HEK293T (cell line): ENCODE measurements around the gene TRIM41.
"Not testable (repeated sequence)": the region's sequence is repeated elsewhere in the genome, so short reads cannot be mapped to it uniquely, and the experiment has no call there.

ENCODE experiments used
- CTCF ChIA-PET: fragments of 350-600 bp; formaldehyde crosslinking; extraction: SDS; loops from one replicate; lab custom pipeline; 2021; ENCODE audit warnings: antibody characterized with exemption, inconsistent platforms; lab: Yijun Ruan, JAX
- POLR2A ChIA-PET: fragments of 350-600 bp; formaldehyde crosslinking; extraction: SDS; loops from one replicate; lab custom pipeline; 2020; ENCODE audit warnings: antibody characterized with exemption, inconsistent platforms; lab: Yijun Ruan, JAX
- DNase-seq: peaks from one replicate; pipeline ENCODE4 v3.0.0; 2012; ENCODE audit warnings: mixed read lengths; ENCODE audit errors: extremely low spot score
- ARNT ChIP-seq: fragments of 450-650 bp; IDR thresholded peaks from 2 replicates; pipeline ENCODE4 v1.6.1; 2017; ENCODE audit warnings: mild to moderate bottlenecking
- BHLHE40 ChIP-seq: fragments of 450-650 bp; IDR thresholded peaks from 2 replicates; pipeline ENCODE4 v1.6.1; 2016; ENCODE audit warnings: mild to moderate bottlenecking, moderate library complexity, borderline replicate concordance
- CTBP1 ChIP-seq: fragments of 450-650 bp; IDR thresholded peaks from 2 replicates; pipeline ENCODE4 v1.6.1; 2016; ENCODE audit warnings: borderline replicate concordance
- ELF4 ChIP-seq: fragments of 450-650 bp; IDR thresholded peaks from 2 replicates; pipeline ENCODE4 v1.6.1; 2017; ENCODE audit warnings: antibody characterized with exemption
- FOXK2 ChIP-seq: fragments of 450-650 bp; IDR thresholded peaks from 2 replicates; pipeline ENCODE4 v1.6.1; 2016; ENCODE audit warnings: mild to moderate bottlenecking
- FOXM1 ChIP-seq: fragments of 450-650 bp; IDR thresholded peaks from 2 replicates; pipeline ENCODE4 v1.6.1; 2017; ENCODE audit warnings: mild to moderate bottlenecking, borderline replicate concordance
- HDGF ChIP-seq: fragments of 450-650 bp; IDR thresholded peaks from 2 replicates; pipeline ENCODE4 v1.6.1; 2017; ENCODE audit warnings: antibody characterized with exemption, borderline replicate concordance
- L3MBTL2 ChIP-seq: fragments of 450-650 bp; conservative IDR thresholded peaks from 2 replicates; pipeline ENCODE4 v1.6.1; 2016; ENCODE audit warnings: mild to moderate bottlenecking
- LEF1 ChIP-seq: fragments of 450-650 bp; IDR thresholded peaks from 2 replicates; pipeline ENCODE4 v1.6.1; 2017; ENCODE audit warnings: mild to moderate bottlenecking, borderline replicate concordance
- NFRKB ChIP-seq: fragments of 450-650 bp; IDR thresholded peaks from 2 replicates; pipeline ENCODE4 v1.6.1; 2016; ENCODE audit warnings: mild to moderate bottlenecking, moderate library complexity
- SP1 ChIP-seq: fragments of 450-650 bp; IDR thresholded peaks from 2 replicates; pipeline ENCODE4 v1.6.1; 2017
- SUZ12 ChIP-seq: fragments of 450-650 bp; IDR thresholded peaks from 2 replicates; pipeline ENCODE4 v1.6.1; 2016; ENCODE audit warnings: mild to moderate bottlenecking
- TARDBP ChIP-seq: fragments of 450-650 bp; IDR thresholded peaks from 2 replicates; pipeline ENCODE4 v1.6.1; 2016
- ZNF384 ChIP-seq: fragments of 450-650 bp; IDR thresholded peaks from 2 replicates; pipeline ENCODE4 v1.6.1; 2016
- TF ChIP-seq, protein P1 (sequence below): fragments of 450-650 bp; IDR thresholded peaks from 2 replicates; pipeline ENCODE4 v1.6.1; 2016

TRIM41 gene

DNA sequence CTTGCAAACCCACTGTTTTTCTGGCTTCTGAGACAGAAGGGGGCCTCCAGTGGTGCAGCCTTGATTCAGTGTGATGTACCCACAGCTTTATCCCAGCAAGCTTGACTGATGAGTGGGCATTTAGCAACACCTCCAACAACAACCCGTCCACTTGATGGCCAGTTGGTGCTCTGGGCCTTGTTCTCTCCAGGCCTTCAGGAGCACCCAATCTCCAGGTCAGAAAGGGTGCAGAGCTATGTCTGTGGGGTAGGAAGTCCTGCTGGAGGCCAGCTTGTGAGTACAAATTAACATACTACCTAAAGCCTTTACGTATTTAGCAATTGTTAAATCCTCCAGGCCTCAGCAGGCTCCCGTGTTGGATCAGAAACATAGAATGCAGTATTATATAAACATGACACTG is 48.0 kb downstream of the TRIM41 start:
- ChIA-PET CTCF (no interaction called here), POLR2A (no interaction called here)
- no peak for DNase-seq
- TF ChIP-seq L3MBTL2: no peak
- TF ChIP-seq SUZ12: no peak
- no peak for TF ChIP-seq NFRKB
- TF ChIP-seq FOXM1: no peak
- TF ChIP-seq HDGF: no peak
- no peak for TF ChIP-seq TARDBP

GRCh38 chr5:181273433-181273744 is 50.3 kb downstream of the TRIM41 start:
- POLR2A ChIA-PET, CTCF ChIA-PET, DNase-seq: not testable (repeated sequence)

GRCh38 chr5:181280251-181280762 is 57.2 kb downstream of the TRIM41 start:
- CTCF ChIA-PET: no interaction called here
- no peak for DNase-seq
- POLR2A ChIA-PET: no interaction called here
- TF ChIP-seq SUZ12: no peak
- no peak for TF ChIP-seq ZNF384
- TF ChIP-seq L3MBTL2: no peak
- TF ChIP-seq CTBP1: no peak
- no peak for TF ChIP-seq FOXK2
- TF ChIP-seq, protein P1, sequence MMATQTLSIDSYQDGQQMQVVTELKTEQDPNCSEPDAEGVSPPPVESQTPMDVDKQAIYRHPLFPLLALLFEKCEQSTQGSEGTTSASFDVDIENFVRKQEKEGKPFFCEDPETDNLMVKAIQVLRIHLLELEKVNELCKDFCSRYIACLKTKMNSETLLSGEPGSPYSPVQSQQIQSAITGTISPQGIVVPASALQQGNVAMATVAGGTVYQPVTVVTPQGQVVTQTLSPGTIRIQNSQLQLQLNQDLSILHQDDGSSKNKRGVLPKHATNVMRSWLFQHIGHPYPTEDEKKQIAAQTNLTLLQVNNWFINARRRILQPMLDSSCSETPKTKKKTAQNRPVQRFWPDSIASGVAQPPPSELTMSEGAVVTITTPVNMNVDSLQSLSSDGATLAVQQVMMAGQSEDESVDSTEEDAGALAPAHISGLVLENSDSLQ: no peak
- TF ChIP-seq FOXM1: no peak
- TF ChIP-seq HDGF: no peak
- no peak for TF ChIP-seq SP1
- TF ChIP-seq LEF1: no peak
- no peak for TF ChIP-seq ARNT

GRCh38 chr5:181281077-181281983 is 58.2 kb downstream of the TRIM41 start:
- ChIA-PET CTCF (no interaction called here), POLR2A (no interaction called here)
- TF ChIP-seq SP1 (no peak), SUZ12 (no peak), ELF4 (no peak), ARNT (no peak), TARDBP (no peak), CTBP1 (no peak), FOXM1 (no peak), NFRKB (no peak), FOXK2 (no peak), LEF1 (no peak), ZNF384 (no peak), BHLHE40 (no peak)
- TF ChIP-seq, protein P1: no peak
- DNase-seq: no peak

- DNase-seq: no peak
- TF ChIP-seq HDGF: no peak
- no peak for TF ChIP-seq FOXM1
- no peak for TF ChIP-seq TARDBP
- TF ChIP-seq, protein P1: no peak
- TF ChIP-seq SP1: no peak
- no peak for TF ChIP-seq L3MBTL2
- TF ChIP-seq ARNT: no peak
- TF ChIP-seq FOXK2: no peak
- no peak for TF ChIP-seq NFRKB
- TF ChIP-seq LEF1: no peak
- TF ChIP-seq CTBP1: no peak
- TF ChIP-seq ELF4: no peak
- TF ChIP-seq SUZ12: no peak
- ChIA-PET CTCF (no interaction called here), POLR2A (no interaction called here)
Measured at GRCh38 chr5:181281984-181282316, 58.9 kb downstream of the TRIM41 start.

DNA sequence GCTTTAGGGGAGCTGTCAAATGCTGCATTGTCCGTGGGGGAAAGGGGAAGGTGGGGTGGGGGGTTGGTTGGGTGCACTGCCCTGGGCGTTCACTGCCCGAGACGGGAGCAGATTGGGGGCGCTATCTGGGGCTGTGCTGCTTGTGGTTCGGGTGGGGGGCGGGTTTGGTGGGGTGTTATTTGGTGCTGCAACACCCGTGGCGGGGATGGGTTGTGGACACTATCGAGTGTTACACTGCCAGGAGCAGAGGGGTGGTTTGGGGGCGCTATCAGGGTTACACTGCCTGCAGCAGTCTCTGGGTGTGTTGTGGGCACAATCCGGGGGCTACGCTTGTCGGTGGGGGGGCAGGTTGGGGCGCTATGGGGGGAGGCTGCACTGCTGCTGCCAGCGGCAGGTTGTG is 59.3 kb downstream of the TRIM41 start:
- DNase-seq, POLR2A ChIA-PET, CTCF ChIA-PET: not testable (repeated sequence)

DNA sequence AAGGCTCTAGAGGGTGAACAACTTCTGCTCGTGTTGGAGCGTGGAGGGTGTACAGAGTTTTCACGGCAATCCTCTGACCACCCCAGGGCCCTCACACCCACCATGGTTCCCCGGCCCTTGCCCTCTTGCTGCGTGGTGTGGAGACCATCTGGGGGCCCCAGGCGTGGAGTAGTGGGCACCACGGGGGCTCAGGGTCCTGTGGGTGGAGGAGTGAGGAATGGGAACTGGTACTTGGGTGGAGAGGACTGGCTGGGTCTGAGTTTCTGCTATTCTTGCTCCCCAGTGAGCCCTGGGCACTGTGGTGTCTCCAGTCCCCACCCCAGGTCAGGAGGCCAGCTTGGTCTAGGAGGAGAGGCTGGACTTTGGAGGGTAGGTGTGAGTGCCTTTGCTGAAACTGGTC is 59.8 kb downstream of the TRIM41 start:
- TF ChIP-seq SUZ12 (no peak), SP1 (no peak), HDGF (no peak), NFRKB (no peak), FOXM1 (no peak), L3MBTL2 (no peak)
- CTCF ChIA-PET: no interaction called here
- POLR2A ChIA-PET: no interaction called here
- DNase-seq: no peak
